HG02798 (cell line): ENCODE results near the gene PACSIN3.
A peak's percentile ranks its signal among the peaks of the same experiment; 100 is the strongest.

Source experiments
- ATAC-seq: cut with Tn5 transposase; IDR thresholded peaks from one replicate; pipeline ENCODE4 v1.9.1; 2021; ENCODE audit warnings: mild to moderate bottlenecking; ENCODE audit not compliant: unreplicated experiment, poor library complexity

Gene PACSIN3

DNA sequence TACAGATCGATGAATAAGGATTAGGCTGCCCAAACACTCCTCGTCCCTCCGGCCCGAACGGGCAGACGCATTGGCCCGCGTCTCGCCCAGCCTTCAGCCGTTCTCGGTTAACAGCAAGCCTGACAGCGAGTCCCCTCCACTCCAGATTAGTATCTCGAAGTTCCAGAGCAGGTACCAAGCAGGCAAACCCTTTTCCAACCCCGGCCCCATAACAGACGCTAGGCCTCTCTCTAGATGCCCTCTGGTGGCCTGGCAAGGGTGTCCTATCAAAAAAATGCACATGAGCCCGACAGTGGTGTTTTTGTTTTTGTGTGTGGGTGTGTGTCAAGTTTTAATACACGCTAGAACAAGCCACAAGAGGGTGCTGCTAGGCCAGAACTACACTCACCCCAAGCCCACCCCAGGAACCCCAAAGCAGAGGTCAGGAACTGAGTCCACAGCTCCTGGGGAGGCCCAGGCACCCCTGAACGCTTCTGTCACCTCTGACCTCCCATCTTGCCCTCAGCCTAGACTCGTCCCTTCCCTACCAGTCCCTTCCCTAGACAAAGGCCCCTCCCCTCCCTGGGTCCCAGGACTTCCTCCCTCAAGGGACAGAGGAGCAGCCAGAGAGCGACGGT lies 8.9 kb downstream of the PACSIN3 start:
- peak; percentile 48 for ATAC-seq

DNA sequence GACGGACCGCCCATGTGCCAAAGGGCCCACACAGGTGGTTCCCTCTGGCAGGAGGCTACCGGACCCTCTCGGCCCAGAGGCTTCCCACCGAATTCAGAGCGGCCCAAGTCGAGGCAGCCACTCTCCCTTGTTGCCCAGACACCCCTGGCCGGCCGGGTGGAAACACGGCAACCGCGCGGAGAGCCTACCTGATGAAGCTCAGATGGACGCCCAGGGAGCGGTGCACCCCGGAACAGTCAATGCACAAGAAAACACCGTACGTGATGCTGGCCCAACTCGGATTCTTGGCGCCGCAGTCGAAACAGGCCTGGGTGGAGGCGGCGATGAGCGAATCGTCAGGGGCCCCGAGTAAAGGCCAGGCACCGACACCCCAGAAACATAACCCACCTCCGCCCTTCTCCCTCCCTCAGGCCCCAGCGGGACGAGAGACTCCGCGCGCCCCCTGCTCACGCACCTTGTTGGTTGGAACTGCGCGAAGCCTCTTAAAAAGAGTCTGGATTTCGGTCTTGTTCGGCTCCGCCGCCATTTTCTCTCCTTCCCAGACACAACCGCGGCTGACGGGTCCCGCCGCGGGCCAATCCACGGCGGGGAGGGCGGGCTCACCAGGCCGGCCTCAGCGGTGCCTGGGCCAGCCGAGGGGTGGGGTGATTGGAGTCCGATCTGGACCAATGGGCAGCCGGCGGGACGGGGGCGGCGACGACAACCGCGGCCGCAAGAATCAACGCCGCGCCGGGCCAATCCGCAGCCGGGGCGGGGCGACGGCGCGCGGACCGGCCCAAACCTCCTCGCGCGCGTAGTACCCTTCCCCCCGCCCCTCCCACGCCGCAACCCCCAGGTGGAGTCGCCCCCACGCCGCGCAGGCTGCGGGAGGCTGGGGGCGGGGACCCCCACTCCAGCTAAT lies 9.7 kb downstream of the PACSIN3 start, which contains the start of gene ARFGAP2:
Gene ARFGAP2 (minus strand): TSS at position 552 of the 901 bp plus-strand sequence. CDS start 26 bp downstream, at position 526.
- ATAC-seq: peak; percentile 94

DNA sequence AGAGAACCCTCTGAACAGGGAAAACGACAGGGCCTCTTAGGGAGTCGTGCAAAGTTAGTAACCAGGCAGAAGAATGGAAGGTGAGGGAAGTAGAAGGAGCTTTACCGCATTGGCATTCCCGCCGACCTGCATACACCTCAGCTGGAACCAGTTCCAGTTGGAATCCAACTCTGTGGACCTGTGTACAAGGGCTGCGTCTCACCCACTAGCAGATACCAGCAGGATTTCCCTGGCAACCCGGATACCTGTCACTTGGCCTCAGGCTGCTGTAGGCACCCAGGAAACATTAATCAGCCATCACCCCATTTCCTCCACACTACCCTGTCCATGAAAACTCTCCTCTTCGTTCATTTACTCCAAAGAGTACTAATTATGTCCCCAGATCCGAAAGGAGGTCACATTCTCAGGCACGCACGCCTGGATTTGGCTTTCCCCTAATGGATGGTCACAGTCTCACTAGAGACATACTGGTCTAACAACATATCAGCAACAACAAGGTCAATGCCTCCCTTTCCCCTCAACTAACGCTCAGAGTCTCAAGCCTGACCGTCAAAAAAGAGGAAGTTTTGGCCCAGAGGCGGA lies 10.4 kb downstream of the PACSIN3 start:
- ATAC-seq: no peak

DNA sequence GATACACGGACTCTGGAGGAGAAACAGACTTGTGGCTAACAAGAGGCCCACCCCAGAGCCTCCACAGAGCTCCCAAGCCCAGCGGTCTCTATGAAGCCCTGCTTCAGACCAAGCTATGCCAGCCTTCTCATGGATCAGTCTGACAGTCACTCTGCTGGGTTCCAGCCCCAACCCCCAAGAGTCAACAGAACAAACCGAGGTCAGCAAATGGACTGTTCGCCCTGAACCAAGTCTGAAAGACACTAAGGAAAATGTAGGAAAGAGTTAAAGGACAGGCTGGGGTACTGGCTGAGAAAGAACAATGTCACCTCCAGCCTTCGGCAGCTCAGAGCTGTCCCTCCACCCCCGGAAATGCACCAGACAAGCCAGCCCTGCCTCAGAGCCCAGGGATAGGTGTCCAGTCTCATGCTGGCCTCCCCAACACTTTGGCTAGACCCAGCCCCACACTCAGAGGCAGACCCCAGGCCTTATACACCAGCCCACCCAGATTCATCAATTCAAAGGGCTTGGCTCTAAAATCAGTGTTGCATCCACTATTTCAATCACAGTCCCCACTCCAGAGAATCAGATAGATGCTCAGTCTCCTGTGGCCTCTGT lies 13.4 kb downstream of the PACSIN3 start:
- no peak for ATAC-seq

DNA sequence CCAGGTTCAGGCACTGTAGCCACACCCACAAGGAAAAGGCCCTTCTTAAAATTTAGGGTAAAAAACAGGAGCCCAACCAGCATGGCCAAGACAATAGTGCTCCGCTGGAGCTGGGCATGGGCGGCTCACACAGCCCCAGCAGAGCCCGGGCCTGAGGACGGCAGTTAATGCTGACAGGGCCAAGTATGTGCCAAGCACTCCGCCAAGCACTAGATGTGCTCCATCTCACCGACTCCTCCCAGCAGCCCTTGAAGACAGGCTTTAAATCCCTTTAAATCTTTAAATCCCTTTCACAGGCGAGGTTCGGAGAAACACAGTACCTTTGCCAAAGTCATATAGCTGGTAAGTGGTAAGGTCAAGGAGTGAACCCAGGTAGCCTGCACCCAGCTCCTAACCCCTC lies 14.4 kb downstream of the PACSIN3 start:
- ATAC-seq: no peak

DNA sequence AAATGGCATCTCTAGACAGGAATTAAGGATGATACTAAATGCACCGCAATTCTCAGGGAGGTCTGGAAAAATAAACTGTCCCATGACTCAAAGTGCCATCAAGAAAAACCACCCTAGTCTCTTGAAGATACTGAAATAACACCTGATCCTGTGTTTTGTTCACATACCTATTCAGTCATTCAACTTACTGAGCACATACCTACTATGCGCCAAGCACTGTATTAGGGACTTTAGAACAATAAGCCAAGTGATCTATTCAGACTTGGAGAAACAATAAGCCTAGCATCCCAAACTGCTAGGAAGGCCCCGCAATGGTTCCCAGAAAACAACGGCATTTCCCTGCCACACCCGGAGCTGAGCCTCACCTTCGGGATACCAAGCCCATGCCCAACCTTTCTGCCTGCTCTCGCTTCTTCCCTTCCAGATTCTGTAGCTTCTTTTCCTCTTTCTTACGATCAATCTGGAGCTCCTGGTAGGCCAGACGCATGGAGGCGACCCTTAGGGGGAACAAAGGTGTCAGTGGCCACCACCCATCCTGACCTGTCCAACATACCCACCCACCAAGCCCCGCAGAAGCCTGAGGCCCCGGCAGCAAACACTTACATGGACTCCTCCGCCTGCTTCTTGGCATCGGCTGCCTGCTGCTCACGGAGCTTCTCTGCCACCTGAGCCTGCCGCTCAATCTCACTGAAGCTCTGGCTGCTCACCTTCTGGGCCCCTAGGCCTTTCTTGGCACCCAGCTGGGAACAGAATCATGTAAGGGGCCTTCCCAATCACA lies 15.0 kb downstream of the PACSIN3 start:
- ATAC-seq: no peak

DNA sequence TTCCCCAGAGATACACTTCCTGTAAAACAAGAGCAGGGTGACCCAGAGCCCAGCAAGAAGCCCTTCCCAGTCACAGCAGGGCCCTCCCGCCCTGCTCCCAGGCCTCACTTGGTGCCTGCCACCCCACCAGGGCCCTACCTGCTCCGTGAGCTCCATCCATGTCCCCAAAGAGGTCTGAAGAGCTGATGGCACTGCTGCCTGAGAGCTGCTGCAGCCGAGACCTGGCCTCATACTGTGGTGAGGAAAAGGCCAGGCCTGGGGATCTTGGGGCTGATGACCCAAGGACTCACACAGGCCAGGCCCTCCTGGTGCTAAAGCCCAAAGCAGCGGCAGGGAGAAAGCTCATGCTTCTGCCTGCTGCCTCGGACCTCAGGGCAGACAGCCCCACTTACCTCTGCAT lies 19.9 kb downstream of the PACSIN3 start:
- ATAC-seq: no peak

DNA sequence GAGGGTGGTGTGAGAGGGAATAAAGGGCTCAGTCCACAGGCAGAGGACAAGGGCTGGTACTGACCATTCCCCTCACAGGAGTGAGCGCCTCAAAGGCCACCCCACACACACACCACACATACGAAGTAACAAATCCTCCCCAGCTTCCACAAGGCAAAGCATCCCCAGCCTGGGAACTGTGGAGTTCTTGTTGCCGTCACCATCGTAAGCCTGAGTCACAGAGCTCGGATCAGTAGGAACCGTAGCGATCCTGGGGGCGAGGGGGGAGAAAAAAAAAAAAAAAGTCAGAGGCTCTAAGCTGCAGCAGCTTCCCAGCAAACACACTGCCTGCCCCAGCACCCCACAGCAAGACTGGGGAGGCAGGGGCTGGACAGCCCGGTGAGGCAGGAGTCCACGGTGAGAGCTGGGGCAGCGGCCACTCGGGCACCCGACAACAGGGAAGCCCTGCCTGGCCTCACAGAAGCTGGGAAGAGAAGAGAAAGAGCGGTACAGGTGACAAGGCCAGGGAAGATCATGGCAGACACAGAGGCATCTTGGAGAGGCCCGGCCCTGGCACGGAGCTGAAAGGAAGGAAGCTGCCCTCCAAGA lies 20.9 kb downstream of the PACSIN3 start:
- ATAC-seq: no peak

DNA sequence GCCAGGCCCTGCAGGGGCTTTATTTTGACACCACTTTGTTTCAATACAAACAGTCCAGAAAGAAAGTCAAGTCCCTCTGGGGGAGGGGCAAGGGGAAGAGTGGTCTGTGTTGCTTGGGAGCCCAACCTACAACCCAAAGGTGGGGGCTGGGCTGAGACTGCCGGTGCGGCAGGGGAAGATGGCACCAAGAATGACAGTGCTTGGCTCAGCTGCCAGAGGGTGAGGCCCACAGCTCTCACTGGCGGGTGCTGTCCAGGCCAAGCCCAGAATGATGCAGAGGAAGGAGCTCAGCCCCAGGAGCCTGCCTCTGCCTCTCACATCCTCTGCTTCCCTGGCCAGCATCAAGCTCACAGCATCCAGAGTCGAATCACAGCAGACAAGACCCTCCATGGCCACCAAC lies 21.9 kb downstream of the PACSIN3 start:
- no peak for ATAC-seq

DNA sequence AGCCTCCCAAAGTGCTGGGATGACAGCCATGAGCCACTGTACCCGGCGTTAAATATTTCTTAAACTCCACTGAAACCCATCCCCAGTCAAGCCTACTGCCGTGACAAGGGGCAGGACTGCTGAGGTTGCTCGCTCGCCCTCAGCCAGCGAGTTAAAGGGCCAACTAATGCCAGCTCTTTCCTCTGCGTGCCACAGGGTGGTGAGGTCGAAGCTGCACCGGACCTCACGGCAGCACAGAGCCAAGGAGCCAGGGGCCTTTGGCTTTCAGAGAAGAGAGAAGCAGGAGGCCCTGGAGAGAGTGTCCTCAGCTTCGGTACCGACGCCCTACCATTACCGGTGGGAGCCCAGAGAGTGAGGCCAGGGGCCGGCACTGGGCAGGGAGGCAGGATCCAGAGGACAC lies 22.3 kb downstream of the PACSIN3 start:
- no peak for ATAC-seq

DNA sequence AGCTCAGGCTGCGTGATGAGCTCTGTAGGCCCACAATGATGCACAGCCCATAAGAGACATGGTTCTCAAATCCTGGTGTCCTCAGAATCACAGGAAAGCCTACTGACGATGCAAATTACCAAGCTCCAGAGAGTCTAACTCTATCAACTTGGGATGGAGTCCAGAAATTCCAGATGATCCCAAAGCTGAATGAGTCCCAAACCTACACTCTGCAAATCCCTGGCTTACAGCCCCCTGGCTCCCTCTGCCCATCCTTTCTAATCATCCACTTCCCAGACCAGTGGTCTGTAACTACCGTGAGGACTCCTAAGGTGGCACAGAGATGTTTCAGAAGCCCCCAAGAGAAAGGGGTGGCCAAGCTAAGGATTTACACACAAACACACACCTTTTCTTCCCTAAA lies 23.0 kb downstream of the PACSIN3 start:
- ATAC-seq: no peak

DNA sequence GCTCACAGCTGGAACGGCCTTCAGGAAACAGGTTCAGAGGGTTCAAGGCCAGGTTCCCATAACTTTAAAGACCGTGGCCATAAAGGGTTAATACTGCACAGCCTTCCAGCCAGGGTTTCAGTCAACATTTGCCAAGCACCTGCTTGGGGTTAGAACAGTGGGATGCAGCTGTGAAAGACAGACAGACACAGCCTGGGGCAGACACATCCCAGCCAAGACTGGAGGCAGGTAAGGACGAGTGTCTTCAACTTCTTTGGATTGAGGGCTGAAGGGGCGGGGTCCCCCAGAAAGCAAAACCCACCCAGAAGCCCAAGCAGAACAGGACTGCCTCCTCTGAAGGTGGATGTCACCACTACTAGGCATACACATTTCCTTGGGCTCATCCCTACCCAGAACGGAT lies 23.8 kb downstream of the PACSIN3 start:
- ATAC-seq: no peak

DNA sequence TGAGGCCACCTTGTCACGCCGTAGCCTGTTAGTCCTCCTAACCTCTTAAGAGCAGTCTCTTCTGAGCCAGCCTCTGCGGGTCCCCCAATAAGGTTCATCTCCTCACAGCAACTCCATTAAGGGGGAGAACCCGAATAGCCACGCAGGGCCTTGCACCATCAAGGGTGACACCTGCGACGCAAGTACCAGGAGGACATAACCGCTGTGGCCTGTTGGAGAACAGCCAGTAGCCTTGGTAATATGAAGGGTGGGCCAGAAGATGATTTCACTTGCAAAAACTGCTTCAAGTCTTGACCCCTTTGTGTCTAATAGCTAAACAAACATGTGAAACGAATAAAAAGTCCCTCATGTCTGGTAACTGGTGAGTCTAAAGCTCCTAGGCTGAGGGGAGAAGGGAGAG lies 24.3 kb downstream of the PACSIN3 start:
- ATAC-seq: no peak

DNA sequence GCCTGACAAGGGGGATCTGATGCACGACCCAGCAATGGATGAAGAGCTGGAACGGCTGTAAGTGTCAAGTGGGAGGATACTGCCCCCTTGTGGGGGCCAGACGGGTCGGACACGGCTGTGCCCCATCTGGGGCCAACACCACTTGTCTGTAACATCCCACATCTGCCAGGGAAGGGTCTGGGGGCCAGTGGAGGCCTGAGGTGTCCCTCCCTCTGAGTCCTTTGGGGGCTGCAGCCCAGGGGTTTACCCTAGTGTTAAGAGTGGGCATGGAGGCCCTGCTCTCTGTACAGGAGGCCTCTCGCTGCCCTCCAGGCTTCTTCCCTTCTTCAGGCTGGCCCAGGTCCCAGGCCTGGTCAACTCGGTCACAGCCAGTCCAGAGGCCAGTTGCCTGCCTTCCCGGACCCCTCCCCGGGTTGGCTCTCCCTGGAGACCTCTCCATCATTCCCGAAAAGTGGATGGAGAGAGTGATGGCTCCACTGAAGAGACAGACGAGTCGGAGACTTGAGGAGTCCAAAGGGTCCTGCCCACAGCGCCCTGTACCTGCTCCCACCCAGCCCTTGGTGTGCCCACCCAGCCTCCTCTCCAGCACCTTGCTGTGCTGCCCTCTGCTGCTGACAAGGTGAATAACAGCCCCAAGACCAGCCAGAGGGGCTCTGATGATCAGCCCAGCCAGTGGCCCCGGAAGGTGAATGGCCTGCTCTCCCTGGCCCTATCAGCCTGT lies 24.9 kb downstream of the PACSIN3 start:
- ATAC-seq: peak; percentile 49

DNA sequence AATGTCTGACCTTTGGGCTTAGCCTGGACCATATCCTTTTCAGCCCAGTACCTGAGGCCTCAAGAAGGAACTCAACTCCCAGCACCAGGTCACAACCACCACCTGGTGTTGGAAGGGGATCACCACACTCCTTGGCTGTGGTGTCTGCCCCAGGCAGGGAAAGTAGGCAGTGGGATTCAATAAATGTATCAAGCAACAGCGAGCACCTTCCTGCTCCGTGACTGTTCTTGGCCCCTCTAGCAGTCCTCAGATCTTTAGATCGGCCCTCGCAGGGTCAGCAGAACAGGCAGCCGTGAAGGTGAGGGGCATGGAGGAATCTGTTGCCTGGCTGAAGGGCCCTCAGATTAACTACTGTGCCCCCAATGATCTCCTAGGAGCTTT lies 25.5 kb downstream of the PACSIN3 start:
- ATAC-seq: no peak

DNA sequence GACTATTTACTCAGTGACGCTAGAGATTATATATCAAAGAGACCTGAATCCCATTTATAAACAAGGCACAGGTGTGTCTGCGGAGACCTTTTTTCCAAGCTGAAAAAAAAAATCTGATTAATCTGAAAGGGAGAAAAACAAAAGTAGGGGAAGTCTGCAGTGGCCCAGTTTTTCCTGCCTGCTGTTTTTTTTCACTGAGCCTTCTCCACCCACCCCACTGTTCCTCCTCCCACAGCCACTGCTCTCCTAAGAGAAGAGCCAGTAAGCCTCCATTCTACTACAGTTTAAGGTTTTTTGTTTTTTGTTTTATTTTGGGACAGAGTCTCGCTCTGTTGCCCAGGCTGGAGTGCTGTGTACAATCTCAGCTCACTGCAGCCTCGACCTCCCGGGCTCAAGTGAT lies 28.0 kb downstream of the PACSIN3 start:
- no peak for ATAC-seq

DNA sequence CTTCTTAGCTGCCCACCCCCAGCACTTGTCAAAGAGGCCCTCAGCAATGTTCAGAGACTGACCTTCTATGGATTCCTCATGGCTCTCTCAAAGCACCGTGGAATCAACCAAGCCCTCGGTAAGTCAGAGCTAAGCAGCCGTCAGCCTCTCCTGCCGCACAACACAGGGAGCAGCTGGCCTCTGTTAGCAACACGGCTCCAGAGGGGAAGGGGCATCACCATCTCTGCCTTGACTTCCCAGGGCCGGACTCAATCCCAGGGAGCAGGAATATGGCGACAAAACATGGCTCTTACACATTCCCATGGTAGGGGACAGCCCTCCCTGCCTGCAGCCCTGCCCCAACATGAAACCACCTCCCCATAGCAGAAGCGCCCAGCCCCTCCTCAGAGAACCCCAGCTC lies 28.4 kb downstream of the PACSIN3 start:
- ATAC-seq: no peak

DNA sequence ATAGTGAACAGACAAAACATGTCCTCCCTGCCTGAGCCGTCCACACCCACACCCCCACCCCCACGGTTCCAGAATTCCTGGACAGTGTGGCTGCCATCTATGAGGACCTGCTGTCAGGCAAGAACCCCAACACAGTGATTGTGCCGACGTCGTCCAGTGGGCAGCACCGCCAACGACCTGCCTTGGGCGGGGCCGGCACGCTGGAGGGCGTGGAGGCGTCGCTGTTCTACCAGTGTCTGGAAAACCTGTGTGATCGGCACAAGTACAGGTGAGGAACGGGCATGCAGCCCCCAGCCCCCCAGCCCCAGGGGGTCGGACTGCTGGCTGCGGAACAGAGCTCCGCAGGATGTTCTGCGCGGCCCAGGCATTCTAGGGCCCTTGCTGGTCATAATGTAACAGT lies 29.3 kb downstream of the PACSIN3 start:
- no peak for ATAC-seq

DNA sequence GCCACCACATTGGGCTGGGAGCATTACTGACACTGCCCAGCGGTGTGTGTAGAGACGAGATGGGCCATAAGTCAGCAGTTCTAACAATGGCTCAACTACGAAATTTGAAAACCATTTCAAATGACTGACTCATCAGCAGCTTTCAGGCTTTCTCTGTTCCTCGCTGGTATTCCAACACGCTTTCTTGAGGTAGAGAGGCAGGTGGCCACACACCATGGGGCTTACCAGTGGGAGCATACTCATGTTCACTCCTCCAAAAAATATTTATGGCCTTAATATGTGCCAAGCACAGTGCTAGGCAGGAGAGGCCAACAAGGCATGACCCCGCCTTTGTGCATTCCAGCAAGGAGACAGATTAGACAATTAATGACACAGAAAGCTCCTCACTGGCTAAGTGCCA lies 29.9 kb downstream of the PACSIN3 start:
- no peak for ATAC-seq
